GM10847 (cell line): ENCODE data around the gene NOX5.

Experiments used
- POLR2A ChIP-seq: IDR thresholded peaks from 2 replicates; pipeline ENCODE4 v1.6.1; 2011; ENCODE audit not compliant: insufficient read length; ENCODE audit errors: extremely low read depth

Gene NOX5

DNA sequence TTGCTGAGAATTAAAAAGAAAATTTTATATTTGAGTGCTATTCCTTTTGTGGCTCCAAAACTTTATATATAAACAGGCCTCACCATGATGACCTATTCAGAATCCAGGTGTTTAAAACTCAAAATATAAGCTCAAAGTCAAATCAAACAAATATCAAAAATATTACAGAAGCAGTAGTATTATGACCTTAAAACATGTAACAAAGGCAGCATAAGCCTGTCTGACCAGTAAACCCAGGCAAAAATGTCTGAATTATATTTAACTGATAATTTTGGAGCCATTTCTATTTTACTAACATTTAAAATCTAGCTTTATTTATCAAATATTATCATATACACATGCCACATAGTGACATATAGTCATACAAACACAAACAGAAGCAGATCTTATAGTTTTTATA, 6.4 kb upstream of the NOX5 start:
- no peak for TF ChIP-seq POLR2A

GRCh38 chr15:69009341-69009740, 5.2 kb upstream of the NOX5 start:
- TF ChIP-seq POLR2A: no peak

DNA sequence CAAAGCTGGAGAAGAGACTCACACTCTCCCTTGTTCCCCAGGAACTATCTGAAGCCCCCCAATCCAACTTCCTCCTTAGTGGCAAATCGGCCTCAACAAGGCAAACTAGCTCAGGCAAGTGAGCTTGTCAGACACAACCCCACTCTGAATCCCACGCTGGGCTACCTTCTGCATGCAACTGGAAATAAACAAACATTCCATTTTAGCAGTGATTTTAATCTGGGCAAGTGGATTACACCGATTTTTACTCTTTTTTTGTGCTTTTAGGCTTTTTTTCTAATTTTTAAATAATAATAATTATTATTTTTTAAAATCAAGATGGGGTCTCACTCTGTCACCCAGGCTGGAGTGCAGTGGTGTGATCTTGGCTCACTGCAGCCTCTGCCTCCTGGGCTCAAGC, 2.9 kb upstream of the NOX5 start:
- TF ChIP-seq POLR2A: no peak

DNA sequence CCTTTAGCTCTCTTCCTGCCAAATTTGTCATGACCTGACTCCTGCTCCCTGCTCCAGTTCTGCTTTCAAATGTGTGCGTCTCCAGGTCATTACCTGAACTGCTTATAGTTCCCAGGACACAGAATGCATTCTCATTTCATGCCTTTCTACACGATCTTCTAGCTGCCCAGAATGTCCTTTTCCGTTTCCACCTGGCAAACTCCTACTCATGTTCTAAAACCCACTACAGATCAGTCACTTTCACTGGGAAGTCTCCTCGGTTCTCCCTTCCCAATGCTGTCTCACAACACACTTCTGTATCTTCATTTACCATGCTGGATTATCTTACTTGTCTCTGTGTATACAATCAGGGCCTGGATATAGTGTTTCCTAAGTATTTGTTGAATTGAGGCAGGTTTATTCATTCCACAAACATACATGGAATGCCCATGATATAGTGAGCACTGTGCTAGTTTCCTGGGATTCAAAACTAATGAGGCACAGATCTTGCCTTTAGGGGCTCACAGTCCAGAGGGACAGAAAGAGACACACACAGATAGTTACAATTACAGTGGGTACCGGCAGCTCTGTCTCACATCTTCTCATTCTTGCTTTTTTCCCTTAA, 1.6 kb upstream of the NOX5 start:
- TF ChIP-seq POLR2A: no peak

DNA sequence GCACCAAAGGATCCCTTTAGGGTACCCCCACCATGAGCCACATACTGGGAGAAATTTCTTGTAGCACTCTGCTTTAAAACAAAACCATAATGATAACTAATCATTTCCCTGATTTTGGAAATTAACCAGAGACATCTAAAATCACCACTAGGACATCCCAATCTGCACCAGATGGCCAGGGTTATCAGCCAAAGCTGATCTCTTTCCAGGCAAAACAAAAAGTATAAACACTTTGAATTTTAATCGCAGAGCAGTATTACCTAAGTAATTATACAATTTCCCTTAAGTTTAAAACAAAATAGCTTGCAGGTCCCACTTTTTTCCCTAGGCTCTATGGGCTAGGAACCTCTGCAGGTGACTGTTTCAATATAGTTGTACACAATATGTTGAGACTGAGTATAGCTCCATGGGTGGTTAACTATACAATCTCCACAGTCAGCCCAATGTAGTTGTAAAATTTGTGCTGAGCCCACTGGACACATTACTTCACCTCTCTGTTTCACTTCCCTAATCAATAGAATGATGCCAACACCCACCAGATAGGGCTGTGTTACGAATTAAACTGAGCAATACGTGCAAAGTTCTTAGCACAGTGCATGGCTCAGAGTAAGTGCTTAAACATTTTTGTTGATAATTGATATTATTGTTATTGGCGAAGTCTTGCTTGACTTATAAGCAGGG, 629 bp upstream of the NOX5 start:
- TF ChIP-seq POLR2A: no peak

DNA sequence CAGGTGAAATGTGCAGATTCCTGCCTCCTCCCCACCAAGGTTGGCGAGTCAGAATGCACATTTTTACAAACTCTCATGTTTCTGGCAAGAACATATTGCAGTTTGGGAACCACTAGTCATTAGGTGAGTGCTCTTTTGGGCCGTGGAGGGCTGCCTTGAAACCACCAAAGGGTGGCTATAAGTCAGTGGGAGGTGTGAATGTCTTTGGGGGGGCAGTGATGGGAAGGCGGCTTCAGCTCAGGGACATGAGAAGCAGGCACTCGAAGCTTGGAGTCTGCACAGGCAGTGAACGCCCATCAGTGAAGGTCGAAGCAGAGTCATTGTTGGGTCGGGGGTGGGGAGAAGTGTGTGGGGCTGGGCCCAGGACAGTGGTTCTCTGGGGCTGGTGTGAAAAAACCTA, 1.1 kb downstream of the NOX5 start:
- no peak for TF ChIP-seq POLR2A

- no peak for TF ChIP-seq POLR2A
Observed at GRCh38 chr15:69016021-69016595, 1.6 kb downstream of the NOX5 start.

- no peak for TF ChIP-seq POLR2A
Observed at GRCh38 chr15:69017978-69018377, 3.5 kb downstream of the NOX5 start.

- no peak for TF ChIP-seq POLR2A
Observed at GRCh38 chr15:69018951-69019350, 4.5 kb downstream of the NOX5 start.

- no peak for TF ChIP-seq POLR2A
Observed at GRCh38 chr15:69021895-69022294, 7.4 kb downstream of the NOX5 start.

DNA sequence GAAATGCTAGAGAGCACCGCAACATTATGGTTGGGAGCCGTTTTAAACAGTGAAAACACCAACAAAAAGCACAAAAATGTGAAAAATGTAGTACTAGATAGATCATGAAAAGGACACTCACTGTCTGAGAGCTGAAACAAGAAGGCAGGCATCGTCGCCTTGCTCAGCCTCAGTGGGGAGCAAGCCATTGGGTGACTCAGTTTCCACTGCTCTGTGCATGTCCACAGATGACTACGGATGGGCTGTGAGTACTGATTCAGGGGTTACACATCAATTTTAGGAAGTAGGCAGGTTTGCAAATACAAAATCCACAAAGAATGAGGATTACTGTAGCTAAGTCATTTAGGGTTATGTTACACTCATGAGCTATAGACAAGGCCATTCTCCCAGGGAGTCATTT, 10.8 kb downstream of the NOX5 start:
- no peak for TF ChIP-seq POLR2A

DNA sequence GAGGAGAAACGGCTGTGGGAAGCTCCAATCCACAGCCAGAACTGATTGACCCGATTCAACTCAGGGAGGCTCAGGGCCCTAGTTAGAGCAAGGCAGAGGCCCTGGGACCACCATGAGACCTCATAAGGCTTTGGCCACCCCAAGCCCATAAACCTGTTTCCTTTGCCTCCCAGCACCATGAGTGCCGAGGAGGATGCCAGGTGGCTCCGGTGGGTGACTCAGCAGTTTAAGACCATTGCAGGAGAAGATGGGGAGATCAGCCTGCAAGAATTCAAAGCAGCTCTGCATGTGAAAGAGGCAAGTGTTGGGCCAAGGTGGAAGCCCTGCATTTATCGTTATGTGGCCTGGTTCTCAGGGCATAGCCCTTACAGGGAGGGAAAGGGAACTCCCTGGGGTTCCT, 11.9 kb downstream of the NOX5 start:
- no peak for TF ChIP-seq POLR2A

DNA sequence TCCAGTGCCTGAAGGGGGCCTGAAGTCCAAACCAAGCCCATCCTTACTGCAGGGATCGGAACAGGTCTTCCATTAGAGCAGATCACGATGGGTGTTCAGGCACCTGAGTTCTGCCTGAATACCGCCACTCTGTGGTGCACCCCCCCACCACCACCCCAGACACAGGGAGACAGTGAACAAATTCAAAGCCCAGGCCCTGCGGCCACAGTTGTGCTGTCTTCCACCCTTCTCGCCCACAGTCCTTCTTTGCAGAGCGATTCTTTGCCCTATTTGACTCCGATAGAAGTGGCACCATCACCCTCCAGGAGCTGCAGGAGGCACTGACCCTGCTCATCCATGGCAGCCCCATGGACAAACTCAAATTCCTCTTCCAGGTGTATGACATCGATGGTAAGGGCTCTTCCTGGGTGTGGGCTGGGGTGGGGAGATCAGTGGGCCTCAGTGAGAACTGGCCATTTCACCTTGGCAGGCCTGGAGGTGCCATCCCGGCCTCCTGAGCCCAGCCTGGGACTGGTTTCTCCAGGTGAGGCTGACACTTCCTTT, 13.6 kb downstream of the NOX5 start:
- no peak for TF ChIP-seq POLR2A

DNA sequence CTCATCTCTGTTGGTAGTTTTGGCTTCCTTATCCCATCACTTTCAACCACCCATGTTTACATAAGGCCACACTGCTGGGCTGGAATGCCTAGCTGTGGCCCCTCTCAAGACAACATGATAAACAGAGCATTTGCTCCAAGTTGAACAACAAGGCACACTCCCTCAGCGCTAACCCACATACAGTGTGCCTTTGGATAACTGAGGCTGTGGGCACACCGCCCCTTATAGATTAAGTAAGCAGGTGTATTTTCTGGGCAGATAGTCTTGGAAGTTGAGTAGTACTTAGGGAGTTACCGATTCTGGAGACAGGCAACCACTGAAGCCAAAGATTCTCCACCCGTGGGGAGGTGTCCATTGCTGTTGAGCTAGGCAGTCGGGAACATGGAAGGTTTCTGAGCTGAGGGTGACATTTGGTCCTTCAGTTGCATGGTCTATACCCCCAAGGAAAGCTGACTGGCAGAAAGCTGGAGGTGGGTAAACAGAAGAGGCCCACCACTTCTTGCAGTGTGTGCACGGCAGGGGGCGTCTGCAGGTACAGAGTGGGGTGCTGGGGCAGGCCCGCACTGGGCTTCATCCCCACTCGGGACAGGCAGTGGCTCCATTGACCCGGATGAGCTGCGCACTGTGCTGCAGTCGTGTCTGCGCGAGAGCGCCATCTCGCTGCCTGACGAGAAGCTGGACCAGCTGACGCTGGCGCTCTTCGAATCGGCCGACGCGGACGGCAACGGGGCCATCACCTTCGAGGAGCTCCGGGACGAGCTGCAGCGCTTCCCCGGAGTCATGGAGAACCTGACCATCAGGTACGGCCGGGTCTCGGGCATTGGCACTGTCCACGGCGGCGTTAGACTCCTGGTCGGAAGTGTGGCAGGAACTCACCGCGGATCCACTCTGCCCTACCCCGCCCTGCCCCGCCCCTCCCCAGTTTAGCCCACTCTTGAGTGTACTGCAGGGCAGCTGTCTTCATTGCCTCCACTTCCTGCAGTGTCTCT, 16.8 kb downstream of the NOX5 start:
- no peak for TF ChIP-seq POLR2A

DNA sequence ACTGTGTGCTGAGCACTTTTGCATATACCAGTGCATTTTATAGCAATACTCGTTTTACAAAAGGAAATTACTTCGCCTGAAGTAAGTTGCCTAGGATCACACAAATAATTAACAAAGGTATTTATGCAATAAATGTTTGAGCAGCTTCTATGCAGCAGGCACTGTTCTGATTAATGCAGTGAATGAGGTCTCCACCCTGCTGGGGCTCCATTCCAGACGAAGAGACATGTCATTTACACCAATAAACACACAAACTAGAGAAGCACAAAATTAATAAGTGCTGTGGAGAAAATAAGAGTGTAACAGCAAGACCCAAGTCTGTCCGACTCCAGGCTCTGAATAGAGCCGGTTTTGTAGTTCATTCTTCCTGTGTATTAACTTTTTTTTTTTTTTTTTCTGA, 17.5 kb downstream of the NOX5 start:
- TF ChIP-seq POLR2A: no peak
